ENCODE data around the gene KIAA0586. TPM values are rescaled to one million over a fixed set of nuclear protein-coding genes. Genes with fewer than 3 reads are reported as not detected.

The KIAA0586 gene
- total and polyA plus RNA-seq, 7 donors: 2.5 to 14.2 (median 6.2) TPM

DNA sequence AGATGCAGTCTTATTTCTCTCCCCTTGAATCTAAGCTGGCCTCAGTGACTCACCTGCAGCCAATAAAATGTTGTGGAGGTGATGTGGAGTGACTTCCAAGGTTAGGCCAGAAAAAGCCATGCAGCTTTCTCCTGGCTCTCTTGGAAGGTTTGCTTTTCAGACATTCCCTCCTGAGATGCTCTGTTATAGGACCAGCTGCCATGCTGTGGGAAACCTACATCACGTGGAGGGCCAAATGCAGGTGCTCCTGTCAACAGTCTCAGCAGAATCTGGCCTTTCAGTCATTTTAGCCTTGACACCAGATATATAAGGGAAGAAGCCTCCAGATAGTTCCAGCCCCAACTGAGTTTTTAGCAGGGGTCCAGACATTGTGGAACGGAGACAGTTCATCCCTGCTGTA lies 172.2 kb downstream of the KIAA0586 start:
- Histone ChIP-seq H3K27me3 (ENCODE audit: insufficient read depth in 3 of 3, low read length in 2 of 3) (no peaks in the 10 kb centered on the region), H3K9me3 (no peaks in the 10 kb centered on the region), H3K36me3 (ENCODE audit: insufficient read depth in 1 of 2, low read depth in 1 of 2) (no peaks in the 10 kb centered on the region), H3K27ac (no peak overlapping the region), H3K4me1 (no peaks in the 10 kb centered on the region), H3K4me3 (no peak overlapping the region)
- TF ChIP-seq CTCF (IDR thresholded peaks at IDR 0.05): no peak
- WGBS, 3 donors: 84 to 88% (median 87%) methylated on average over 2 of the region's 2 CpGs
- intact Hi-C loops (cut with DNase I): no loop called here
- DNase-seq (no peak), ATAC-seq (no peak)

Other genes with a start within 250 kb of the KIAA0586 start
- gene ACTR10, start 227.6 kb upstream of the KIAA0586 start, total RNA-seq: 10 to 100 TPM; 41.2 to 67.1 (median 54.0) TPM
- gene ACTR10, start 227.6 kb upstream of the KIAA0586 start, polyA plus RNA-seq: 10 to 100 TPM; 56.5 to 69.0 (median 61.0) TPM
- gene PSMA3, start 182.9 kb upstream of the KIAA0586 start, total RNA-seq: 100 to 1,000 TPM; 136 to 238 (median 211) TPM
- 100 to 1,000 TPM; 235 to 466 (median 274) TPM for gene PSMA3, start 182.9 kb upstream of the KIAA0586 start, polyA plus RNA-seq
- 10 to 100 TPM in 1 of 4 donors, 1 to 10 TPM in 3; 7.1 to 11.0 (median 8.3) TPM for gene ARID4A, start 129.2 kb upstream of the KIAA0586 start, total RNA-seq
- gene ARID4A, start 129.2 kb upstream of the KIAA0586 start, polyA plus RNA-seq: 1 to 10 TPM; 1.7 to 8.1 (median 3.0) TPM
- gene TOMM20L, start 31.8 kb upstream of the KIAA0586 start, total RNA-seq: not detected
- not detected for gene TOMM20L, start 31.8 kb upstream of the KIAA0586 start, polyA plus RNA-seq
- gene TIMM9, start 188 bp upstream of the KIAA0586 start, total RNA-seq: 10 to 100 TPM; 44.2 to 55.6 (median 50.2) TPM
- gene TIMM9, start 188 bp upstream of the KIAA0586 start, polyA plus RNA-seq: 10 to 100 TPM; 47.4 to 87.8 (median 66.0) TPM
- 1 to 10 TPM in 3 of 4 donors, under 1 TPM in 1; 0.67 to 3.0 (median 1.5) TPM for gene DACT1, start 210.2 kb downstream of the KIAA0586 start, total RNA-seq
- gene DACT1, start 210.2 kb downstream of the KIAA0586 start, polyA plus RNA-seq: 1 to 10 TPM in 1 of 3 donors, under 1 TPM in 2; 0.34 to 1.0 (median 0.88) TPM

Data from psoas muscle (tissue), 8 donors.